Measurements from ENCODE around the gene IGF1. TPM values are rescaled to one million over a fixed set of nuclear protein-coding genes. Genes with fewer than 3 reads are reported as not detected.

IGF1 gene
- total RNA-seq (2014; rRNA removed; shearing (Covaris generic)) = 0.03 and 0.20 TPM in 2 replicates

DNA sequence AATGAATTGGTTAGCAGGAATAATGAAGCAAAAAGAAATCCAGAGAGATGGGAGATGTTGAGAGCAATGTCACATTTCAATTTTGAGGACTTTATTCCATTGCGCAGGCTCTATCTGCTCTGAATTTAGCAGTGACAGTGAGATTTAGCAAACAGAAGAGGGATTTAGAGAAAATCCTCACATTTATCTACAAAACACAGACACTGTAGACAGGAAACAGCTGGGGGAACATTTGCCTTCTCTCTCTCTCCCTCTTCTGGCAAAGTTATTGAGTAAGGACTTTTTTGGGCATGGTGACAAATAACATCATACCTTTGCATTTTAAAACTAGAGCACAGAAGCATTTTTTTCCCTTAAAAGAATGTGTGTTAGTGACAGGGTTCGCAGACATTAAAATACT lies at the start of gene IGF1:
IGF1 (minus strand) TSS at position 158 of the 400 bp plus-strand sequence. CDS start 182 bp downstream, outside the sequence.
- H3K4me1 ChIP-seq = peaks cover 22% of the 10 kb centered on the region; the same call in 1 of the 2 replicates
- peak; percentile 13 to 55 for DNase-seq
- no peaks in the 10 kb centered on the region for H3K36me3 ChIP-seq
- H3K27ac ChIP-seq = no peak within 1 kb of the TSS
- H3K27me3 ChIP-seq = no peaks in the 10 kb centered on the region
- H3K9me3 ChIP-seq (replicated peaks) = no peaks in the 10 kb centered on the region; the same call in 1 of the 2 replicates
- no peak within 1 kb of the TSS for H3K4me3 ChIP-seq

DNA sequence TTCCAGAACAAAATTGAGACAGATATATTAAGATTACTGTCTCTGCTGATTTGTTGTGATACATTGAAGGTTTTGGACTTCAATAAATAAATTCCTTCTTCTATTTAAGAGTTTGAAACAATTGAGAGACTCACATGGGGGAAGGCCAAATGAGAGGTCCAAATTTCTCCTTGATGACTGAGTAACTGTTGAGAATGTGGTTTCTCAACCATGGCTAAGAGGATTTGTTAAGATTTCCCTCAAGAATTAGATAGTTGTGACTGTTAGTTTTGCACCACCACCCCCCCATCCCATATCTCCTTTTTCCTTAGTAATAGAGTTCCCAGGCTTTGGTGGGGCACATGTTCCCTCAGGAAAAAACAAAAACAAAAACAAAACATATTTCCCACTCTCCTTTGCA lies 47.7 kb upstream of the IGF1 start:
- DNase-seq = no peak
- peaks cover 8% of the 10 kb centered on the region for H3K4me1 ChIP-seq
- H3K27ac ChIP-seq = no peak overlapping the region
- H3K9me3 ChIP-seq (replicated peaks) = no peaks in the 10 kb centered on the region
- no peak overlapping the region for H3K4me3 ChIP-seq
- H3K27me3 ChIP-seq = no peaks in the 10 kb centered on the region
- H3K36me3 ChIP-seq = no peaks in the 10 kb centered on the region

DNA sequence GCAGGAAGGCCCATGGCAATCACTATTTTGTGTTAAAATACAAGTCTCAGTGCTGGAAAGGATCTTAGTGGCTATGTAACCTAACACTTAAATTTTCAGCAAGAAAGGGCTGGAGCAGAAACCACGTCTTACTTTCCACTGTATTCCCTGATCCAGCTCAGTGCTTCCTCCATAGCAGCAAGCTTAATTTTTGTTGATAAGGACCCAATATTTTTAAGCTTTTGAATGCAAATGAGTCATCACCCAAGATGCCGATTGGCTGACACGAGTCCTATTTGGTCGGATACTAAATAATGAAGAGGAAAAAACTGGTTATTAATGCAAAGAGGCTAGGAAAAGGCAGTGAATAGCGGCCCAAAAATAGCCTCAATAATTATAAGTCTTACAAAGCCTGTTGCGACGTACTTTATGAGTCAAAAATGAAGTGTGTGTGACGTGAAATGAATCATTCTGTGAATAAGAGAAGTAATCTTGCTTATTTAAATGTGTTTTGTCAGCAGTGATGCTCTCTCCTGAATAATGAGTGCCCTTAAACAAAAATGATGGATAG lies 46.9 kb upstream of the IGF1 start:
- no peak overlapping the region for H3K4me3 ChIP-seq
- H3K4me1 ChIP-seq = peaks cover 14% of the 10 kb centered on the region
- H3K9me3 ChIP-seq (replicated peaks) = no peaks in the 10 kb centered on the region
- no peak for DNase-seq
- H3K27me3 ChIP-seq = no peaks in the 10 kb centered on the region
- no peak overlapping the region for H3K27ac ChIP-seq
- no peaks in the 10 kb centered on the region for H3K36me3 ChIP-seq

DNA sequence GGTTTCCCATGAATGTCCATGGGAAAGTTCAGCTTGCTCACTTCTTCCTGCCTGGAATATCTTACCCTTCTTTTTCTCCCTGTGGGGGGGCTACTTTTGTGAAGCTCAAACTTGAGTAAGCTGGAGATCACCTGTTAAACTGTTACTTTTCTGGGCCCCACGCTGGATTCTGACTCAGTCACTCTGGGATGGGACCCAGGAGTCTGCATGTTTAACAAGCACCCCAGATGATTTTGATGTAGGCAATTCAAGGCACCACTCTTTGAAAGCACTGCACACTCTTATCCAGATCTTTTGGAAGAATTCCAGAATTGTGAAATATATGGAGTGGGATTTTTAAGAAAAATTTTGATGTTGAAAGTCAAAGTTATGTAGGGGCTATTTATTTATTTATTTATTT lies 46.3 kb upstream of the IGF1 start:
- Histone ChIP-seq H3K27ac (no peak overlapping the region), H3K27me3 (no peaks in the 10 kb centered on the region), H3K4me3 (no peak overlapping the region), H3K36me3 (no peaks in the 10 kb centered on the region), H3K9me3 (replicated peaks) (no peaks in the 10 kb centered on the region), H3K4me1 (peaks cover 20% of the 10 kb centered on the region)
- DNase-seq = no peak

DNA sequence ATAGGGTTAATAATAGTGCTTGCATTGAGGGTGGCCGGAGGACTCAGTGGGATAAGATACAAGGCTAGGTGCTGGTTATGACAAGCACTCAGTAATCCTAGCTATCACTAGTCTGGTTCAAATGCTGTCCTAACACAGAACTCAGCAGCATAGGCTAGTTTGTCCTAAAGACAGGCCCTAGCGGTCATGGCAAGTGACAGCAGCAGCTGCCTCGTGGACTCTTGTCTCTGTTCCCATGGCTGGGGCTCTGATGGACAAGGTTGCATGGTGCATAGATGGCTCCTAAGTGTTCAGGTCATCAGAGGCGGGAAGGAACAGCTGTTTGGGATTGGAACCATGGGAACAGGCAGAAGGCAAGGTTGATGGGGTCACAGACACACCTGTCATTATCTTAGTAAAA lies 42.4 kb upstream of the IGF1 start:
- Histone ChIP-seq H3K27me3 (no peaks in the 10 kb centered on the region), H3K36me3 (no peaks in the 10 kb centered on the region), H3K27ac (peak overlapping the region; percentile 68), H3K4me1 (peaks cover 25% of the 10 kb centered on the region), H3K9me3 (replicated peaks) (no peaks in the 10 kb centered on the region), H3K4me3 (peak overlapping the region; percentile 7; the same call in 1 of the 2 replicates)
- peak; percentile 95 to 98 for DNase-seq

DNA sequence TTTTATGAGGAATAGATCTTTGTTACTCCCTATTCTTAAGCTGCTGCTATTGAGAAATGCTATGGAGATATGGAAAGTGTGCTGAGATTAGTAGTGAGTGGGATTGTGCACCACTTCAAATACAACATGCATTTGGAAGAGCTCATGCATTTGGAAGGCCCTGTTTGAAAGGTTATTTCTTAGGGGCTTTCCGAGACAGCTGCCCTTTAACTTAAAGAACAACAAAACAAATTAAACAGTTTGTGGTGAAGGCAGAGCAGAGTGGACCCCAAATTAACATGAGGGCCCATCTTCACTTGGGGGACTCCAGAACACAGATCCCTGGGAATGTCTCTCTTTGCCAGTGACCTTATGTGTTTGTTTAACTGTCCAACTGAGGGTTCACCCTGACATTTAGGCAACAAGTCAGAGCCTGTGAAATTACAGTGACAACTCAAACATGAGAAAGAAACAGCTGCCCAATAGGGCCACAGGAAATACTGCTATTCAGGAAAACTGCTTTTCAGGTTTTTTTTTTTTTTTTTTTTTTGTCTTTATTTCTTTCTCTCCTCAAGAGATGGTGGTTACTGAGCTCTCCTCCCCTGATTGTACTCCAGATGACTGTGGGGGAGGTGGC lies 41.4 kb upstream of the IGF1 start:
- no peak overlapping the region for H3K4me3 ChIP-seq
- no peaks in the 10 kb centered on the region for H3K36me3 ChIP-seq
- H3K4me1 ChIP-seq = peaks cover 29% of the 10 kb centered on the region
- no peaks in the 10 kb centered on the region for H3K27me3 ChIP-seq
- peak overlapping the region; percentile 68 for H3K27ac ChIP-seq
- H3K9me3 ChIP-seq (replicated peaks) = no peaks in the 10 kb centered on the region
- peak; percentile 30 to 56 for DNase-seq

DNA sequence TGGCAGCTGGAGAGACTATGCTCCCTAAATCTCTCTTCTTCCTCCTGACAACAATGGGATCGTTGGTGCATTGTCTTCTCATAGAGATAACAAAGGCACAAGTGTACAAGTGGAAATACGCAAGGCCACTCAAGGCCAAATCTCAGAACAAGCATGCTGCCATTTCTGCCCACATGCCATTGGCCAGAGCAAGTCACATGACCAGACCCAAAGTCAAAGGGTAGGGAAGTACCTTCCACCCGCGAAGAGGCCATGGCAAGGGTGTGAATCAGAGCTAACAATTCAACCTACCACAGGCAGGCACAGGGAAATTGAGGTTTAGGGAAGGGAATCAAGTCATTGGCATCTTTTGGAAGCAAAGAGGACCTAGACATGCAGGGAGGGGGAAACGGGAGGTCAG lies 38.5 kb upstream of the IGF1 start:
- H3K9me3 ChIP-seq (replicated peaks) = no peaks in the 10 kb centered on the region
- peaks cover 35% of the 10 kb centered on the region for H3K4me1 ChIP-seq
- H3K4me3 ChIP-seq = no peak overlapping the region
- H3K27ac ChIP-seq = no peak overlapping the region
- no peaks in the 10 kb centered on the region for H3K36me3 ChIP-seq
- no peaks in the 10 kb centered on the region for H3K27me3 ChIP-seq
- DNase-seq = no peak

DNA sequence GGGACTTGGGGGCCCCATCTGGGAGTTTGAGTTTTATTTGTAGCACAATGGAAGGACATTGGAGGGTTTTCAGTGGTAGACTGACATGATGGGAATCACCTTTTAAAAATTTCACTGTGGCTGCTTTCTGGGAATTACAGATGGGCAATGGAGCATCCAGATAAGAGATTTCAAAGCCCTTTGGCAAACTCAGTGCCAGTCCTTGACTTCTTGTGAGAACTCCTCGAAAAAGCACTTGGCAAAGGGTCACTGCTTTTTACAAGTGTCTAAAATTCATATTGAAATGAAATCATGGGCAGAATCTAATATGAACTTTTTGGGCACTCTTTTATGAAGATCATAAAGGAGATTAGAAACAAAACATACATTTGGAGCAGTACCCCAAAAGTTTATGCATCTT lies 34.3 kb upstream of the IGF1 start:
- Histone ChIP-seq H3K27ac (no peak overlapping the region), H3K9me3 (replicated peaks) (no peaks in the 10 kb centered on the region), H3K4me1 (peaks cover 15% of the 10 kb centered on the region), H3K27me3 (no peaks in the 10 kb centered on the region), H3K4me3 (no peak overlapping the region), H3K36me3 (no peaks in the 10 kb centered on the region)
- no peak for DNase-seq

DNA sequence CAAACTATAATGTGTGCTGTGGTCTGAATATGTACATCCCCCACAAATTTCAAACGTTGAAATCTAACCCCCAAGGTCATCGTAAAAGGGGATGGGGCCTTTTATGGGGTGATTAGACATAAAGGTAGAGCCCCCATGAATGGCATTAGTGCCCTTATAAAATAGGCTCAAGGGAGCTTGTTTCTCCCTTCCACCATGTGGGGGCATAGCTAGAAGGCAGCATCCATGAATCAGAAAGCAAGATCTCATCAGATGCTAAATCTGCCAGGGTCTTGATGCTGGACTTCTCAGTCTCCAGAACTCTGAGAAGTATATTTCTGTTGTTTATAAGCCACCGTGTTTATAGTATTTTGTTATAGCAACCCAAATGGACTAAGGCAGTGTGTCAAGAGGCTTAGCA lies 33.4 kb upstream of the IGF1 start:
- Histone ChIP-seq H3K4me3 (no peak overlapping the region), H3K9me3 (replicated peaks) (no peaks in the 10 kb centered on the region), H3K27ac (no peak overlapping the region), H3K36me3 (no peaks in the 10 kb centered on the region), H3K27me3 (no peaks in the 10 kb centered on the region), H3K4me1 (peaks cover 15% of the 10 kb centered on the region)
- no peak for DNase-seq

DNA sequence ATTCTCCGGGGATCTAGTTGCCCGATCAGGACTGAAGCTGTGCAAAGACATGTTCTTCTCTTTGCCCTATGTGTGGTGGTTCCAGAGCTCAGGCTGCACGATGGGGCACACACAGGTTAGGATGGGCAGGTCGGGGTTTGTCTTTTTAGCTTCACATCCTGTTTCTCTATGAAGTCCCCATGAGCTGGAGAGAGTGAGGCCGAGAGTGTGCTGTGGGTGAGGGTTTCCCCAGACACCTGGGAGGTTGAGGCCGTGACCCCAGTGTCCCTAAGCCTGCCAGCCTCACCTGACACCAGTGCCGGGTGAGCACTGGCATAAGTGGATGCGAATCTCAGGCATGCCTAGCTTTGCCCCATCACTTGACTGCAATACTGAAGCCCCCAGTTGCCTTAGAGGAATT lies 32.9 kb upstream of the IGF1 start:
- H3K4me1 ChIP-seq = peaks cover 15% of the 10 kb centered on the region
- no peaks in the 10 kb centered on the region for H3K36me3 ChIP-seq
- no peaks in the 10 kb centered on the region for H3K27me3 ChIP-seq
- no peak overlapping the region for H3K4me3 ChIP-seq
- no peak for DNase-seq
- no peaks in the 10 kb centered on the region for H3K9me3 ChIP-seq (replicated peaks)
- H3K27ac ChIP-seq = no peak overlapping the region

DNA sequence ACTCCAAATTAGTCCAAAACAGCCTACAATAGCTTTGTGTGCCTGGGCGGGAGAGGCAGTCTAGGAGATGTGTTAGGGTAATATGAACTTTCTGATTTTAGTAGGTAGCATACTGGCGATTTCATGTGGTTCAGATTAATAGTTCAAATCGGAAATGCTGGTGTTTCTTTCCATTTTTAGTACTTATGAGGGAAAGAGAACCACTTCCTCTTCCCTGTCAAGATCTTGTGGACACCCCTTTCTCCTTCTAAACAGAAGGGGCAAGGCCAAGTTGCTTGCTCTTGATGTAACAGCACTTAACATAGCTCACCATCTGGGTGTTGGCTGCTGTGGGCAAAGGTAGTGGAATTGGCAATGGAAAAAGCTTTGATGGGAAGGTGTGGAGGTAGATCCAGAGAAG lies 32.2 kb upstream of the IGF1 start:
- H3K4me1 ChIP-seq = peaks cover 11% of the 10 kb centered on the region
- H3K27ac ChIP-seq = no peak overlapping the region
- H3K4me3 ChIP-seq = no peak overlapping the region
- H3K27me3 ChIP-seq = no peaks in the 10 kb centered on the region
- no peaks in the 10 kb centered on the region for H3K9me3 ChIP-seq (replicated peaks)
- no peak for DNase-seq
- no peaks in the 10 kb centered on the region for H3K36me3 ChIP-seq

DNA sequence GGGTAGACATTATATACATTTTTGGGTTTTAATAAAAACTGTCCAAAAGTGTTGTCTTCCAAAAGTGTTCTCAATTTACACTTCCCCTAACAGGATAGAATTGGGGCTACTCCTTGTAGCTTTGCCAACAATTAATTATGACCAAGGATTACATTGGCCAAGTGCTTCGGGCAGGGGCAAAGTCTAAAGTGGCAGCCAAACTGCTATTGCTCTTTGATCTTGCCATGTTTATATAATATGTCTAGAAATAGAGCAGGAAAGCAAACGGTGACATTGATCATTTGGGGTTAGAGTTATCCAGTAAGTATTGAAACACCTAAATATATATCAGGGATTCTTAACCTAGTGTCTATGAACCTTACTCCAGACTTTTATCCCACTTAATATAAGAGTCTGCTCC lies 31.2 kb upstream of the IGF1 start:
- Histone ChIP-seq H3K4me1 (peaks cover 4% of the 10 kb centered on the region; the same call in 1 of the 2 replicates), H3K4me3 (no peak overlapping the region), H3K9me3 (replicated peaks) (no peaks in the 10 kb centered on the region), H3K27me3 (no peaks in the 10 kb centered on the region), H3K36me3 (no peaks in the 10 kb centered on the region), H3K27ac (no peak overlapping the region)
- DNase-seq = no peak

DNA sequence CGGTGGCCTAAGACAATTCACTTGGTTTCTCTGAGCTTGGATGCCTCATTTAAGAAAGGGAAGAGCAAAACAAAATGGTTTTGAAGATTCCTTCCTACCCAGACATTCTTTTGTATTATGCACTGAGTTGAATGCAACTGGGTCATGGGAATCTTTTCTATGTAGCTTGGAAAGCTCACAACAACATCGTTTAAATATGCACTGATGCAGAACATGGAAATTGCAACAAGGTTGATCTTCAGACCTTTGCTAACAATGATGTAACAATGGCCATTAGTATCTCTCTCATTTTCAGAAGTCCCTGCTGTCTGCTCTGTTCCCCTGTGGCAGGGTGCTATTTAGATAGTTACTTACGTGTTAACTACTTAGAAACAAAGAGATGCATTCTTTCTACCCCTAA lies 30.1 kb upstream of the IGF1 start:
- no peaks in the 10 kb centered on the region for H3K27me3 ChIP-seq
- no peaks in the 10 kb centered on the region for H3K36me3 ChIP-seq
- no peaks in the 10 kb centered on the region for H3K4me1 ChIP-seq
- H3K9me3 ChIP-seq (replicated peaks) = no peaks in the 10 kb centered on the region
- DNase-seq = no peak
- H3K4me3 ChIP-seq = no peak overlapping the region
- H3K27ac ChIP-seq = no peak overlapping the region

DNA sequence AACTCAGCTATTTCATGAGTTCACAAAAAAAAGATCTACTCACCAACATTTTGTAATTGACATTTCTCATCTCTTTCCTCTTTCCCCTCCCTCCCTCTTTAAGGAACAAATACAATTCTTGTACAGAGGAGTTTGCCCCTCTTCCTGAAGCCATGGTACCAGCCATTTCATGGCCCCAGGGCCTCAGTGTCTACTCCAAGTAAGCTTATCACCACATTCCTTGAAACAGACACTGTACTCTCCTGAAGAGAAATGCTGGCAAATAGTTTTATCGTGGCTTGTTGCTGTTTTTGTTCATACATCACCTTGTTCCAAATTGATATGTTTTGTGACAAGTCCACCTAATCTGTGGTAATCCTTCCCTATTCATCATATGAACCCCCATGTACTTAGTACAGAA lies 29.7 kb upstream of the IGF1 start:
- H3K4me3 ChIP-seq = no peak overlapping the region
- H3K27me3 ChIP-seq = no peaks in the 10 kb centered on the region
- H3K9me3 ChIP-seq (replicated peaks) = no peaks in the 10 kb centered on the region
- DNase-seq = no peak
- H3K27ac ChIP-seq = no peak overlapping the region
- H3K4me1 ChIP-seq = no peaks in the 10 kb centered on the region
- no peaks in the 10 kb centered on the region for H3K36me3 ChIP-seq

DNA sequence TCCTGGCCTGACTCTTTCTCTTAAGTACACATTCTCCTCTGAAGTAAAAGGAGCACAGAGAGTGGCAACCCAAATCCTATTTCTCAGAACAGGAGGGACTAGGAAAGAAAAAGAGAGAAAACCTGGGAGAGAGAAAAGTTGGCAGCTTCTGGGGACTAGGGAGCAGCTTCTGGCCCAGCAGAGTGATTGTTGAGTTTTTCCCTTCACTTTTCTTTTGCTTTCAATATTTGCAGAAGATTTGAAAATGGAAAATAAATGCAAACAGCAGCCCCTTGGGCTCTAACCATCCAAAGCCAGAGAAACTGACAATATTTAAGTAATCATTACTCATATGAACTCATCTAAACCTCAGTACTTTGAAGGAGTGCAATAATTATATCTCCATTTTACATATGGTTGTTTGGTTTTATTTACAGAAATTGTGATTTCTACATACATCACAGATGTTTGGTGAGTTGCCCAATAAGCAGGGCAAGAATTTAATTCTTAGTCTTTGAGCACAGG lies 28.8 kb upstream of the IGF1 start:
- DNase-seq = no peak
- Histone ChIP-seq H3K4me3 (no peak overlapping the region), H3K36me3 (no peaks in the 10 kb centered on the region), H3K27me3 (no peaks in the 10 kb centered on the region), H3K4me1 (no peaks in the 10 kb centered on the region), H3K27ac (no peak overlapping the region), H3K9me3 (replicated peaks) (no peaks in the 10 kb centered on the region)

DNA sequence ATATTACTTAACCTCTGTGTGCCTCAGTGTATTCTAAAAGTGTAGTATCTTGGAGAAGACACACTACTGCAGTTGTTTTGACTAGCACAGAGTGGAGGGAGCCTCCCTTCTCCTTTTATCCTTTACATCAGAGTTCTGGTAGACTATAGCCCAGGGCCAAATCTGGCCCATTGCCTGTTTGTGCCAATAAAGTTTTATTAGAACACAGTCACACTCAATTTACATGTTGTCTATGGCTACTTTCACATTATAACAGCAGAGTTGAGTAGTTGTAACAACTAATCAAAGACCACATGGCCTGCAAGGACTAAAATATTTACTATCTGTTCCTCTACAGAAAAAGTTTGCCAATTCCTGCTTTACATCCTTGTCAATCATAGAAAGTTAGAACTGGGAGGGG lies 27.7 kb upstream of the IGF1 start:
- Histone ChIP-seq H3K36me3 (no peaks in the 10 kb centered on the region), H3K4me1 (no peaks in the 10 kb centered on the region), H3K9me3 (replicated peaks) (no peaks in the 10 kb centered on the region), H3K4me3 (no peak overlapping the region), H3K27ac (no peak overlapping the region), H3K27me3 (no peaks in the 10 kb centered on the region)
- no peak for DNase-seq

All from SJCRH30 (cell line).